Femur (tissue), 1 donor: ENCODE measurements around the gene GALNT9.
"Not testable (repeated sequence)": the region's sequence is repeated elsewhere in the genome, so short reads cannot be mapped to it uniquely, and the experiment has no call there.

Experiments used
- DNase-seq: peaks from one replicate; pipeline ENCODE4 v3.0.0-alpha.2; 2017

GALNT9 gene

GRCh38 chr12:132358241-132359225 lies 29.1 kb upstream of the GALNT9 start:
- DNase-seq, result not testable (repeated sequence)

DNA sequence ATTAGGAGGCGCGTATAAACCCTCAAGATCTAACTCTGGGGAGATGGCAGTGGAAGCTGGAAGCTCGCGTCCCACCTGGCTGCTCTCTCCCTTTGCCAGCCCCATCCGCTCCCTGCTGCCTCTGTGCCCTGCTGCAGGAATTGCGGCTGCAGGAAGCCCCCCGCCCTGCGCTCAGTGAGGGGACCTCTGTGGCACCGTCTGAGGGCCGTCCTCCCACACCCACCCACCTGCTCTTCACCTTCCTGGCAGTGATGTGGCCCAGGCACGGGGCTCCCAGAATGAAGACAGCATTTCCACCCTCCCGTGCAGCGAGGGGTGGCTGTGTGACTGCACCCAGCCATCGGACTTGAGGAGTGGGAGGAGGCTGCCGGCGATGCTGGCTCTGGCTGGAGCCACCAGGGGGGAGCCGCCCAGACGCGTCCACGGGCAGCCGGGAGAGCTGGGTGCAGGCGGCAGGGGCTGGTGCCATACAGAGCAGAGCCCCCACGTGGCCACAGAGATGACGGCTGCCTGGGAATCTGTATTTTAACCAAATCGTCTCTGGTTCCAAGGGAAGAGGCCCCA lies 28.3 kb upstream of the GALNT9 start:
- DNase-seq, result no peak

DNA sequence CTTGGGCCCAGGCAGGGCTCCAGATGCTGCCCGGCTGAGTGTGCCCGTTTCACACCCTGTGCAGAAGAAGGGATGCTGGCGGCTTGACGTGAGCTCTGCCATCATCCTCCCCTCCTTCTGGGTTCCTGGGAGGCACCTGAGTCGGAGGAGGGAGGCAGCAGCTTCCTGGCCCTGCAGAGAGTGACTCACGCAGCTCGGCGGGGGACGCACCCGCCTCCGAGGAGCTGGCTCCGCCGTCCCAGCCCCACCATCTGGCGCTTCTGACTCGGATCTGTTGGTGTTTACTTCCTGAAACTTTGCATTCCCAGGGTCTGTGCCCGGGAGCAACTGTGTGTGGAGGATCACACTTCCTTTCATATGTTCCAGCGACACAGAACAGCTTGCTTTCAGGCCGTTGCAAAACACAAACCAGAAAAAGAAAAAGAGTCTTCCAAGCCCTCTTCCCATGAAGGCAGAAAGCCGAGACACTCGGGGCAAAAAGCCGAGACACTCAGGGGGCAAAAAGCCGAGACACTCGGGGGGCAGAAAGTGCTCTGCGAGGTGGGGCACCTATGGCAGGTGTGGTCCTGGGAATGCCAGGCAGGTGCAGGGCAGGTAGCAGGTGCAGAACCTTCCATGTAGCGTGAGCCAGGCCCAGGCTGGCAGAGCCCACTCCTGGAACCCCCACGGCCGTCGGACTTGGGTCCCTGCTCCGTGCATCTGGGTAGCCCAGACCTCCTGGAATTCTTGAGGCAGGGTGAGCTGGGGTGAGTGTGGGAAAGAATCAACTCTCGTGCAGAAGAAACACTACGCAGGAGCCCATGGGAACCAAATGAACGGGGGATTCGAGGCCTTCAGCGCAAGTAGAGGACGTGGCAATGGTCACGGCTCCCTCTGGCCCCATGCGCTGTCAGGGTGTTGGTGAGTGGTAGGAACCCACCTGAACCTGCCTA lies 27.6 kb upstream of the GALNT9 start:
- peak; percentile 66 for DNase-seq

- DNase-seq, result no peak
These were observed 26.6 kb upstream of the GALNT9 start for GRCh38 chr12:132355742-132356681.

- DNase-seq, result no peak
These were observed 25.7 kb upstream of the GALNT9 start for GRCh38 chr12:132354982-132355680.

- DNase-seq, result no peak
These were observed 25.0 kb upstream of the GALNT9 start for GRCh38 chr12:132354211-132354981.

DNA sequence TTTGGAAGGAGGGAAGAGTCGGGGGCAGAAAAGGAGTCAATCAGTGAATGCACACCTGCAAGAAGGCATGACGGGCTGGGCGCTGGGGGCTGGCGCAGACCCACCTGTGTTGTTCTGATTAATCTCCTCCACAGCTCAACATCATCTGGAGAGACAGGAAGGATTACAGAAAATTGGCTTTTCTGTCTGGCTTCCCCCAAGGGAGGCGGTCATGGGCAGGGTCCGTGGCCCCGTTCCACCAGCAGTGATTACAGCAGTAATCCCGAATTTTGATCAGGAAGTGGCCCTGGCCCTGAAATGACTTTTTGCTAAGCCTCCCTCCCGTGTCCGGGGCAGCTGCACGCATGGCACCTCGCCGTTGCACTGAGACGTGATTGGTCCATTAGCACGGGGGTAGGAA lies 24.4 kb upstream of the GALNT9 start:
- no peak for DNase-seq

DNA sequence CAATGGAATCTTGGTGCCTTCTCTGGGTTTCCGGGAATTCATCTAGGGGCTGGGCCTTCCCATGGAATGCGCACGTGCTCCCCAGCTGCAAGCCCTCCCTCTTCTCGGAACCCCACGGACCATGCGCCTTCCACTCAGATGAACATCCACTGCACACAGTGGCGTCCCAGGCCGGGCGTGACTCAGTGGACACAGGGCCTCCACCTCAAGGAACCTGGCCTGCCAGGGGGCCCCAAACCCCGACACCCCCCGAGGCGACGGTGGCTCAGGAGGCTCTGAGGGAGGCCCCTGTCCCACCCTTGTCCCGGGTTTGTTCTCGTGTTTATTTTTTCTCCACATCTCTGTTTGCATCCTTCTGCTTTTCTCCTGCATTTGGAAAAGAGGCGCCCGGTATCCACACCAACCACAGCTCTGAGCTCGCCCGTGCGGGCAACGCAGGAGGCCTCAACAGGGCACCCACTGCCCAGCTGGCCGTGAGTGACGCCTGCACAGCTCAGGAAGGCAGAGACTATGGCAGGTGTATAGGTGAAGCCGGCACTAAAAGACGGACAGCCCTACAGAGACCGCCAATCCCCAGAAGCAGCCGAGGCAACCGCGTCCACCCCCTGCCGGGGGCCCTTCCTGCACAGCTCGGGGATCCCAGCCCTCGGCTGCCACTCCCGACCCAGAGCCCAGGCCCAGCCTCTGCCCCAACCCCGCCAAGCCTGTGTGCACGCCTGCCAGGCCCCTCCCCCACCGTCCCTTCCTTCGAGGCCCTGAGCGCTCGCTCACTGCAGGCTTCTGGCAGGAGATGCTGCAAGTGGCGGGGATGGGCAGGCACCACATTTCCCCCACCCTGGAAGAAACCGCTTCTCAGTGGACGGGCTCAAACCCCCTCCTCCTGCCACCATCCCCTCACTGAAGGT lies 23.8 kb upstream of the GALNT9 start:
- no peak for DNase-seq

- no peak for DNase-seq
These were observed 22.5 kb upstream of the GALNT9 start for GRCh38 chr12:132351751-132352495.

GRCh38 chr12:132349501-132350131 lies 20.2 kb upstream of the GALNT9 start:
- no peak for DNase-seq

DNA sequence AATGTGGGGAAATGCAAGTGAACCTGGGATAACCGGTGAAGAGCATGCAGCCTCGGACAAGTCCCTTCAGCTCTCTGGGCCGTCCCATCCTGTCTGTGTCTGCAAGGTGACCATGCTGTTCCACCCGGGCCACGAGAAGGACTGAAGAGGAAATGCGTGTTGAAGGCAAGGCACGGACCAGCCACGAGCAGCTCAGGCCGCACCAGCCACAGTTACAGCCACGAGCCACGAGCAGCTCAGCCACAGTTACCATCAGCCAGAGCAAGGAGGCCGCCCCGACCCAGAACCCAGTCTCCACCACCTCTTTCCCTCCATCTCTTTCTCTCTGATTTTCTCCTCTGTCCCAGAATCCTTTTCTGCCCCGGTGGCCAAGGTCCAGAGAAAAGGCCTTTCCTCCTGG lies 18.8 kb upstream of the GALNT9 start:
- DNase-seq, result no peak

DNA sequence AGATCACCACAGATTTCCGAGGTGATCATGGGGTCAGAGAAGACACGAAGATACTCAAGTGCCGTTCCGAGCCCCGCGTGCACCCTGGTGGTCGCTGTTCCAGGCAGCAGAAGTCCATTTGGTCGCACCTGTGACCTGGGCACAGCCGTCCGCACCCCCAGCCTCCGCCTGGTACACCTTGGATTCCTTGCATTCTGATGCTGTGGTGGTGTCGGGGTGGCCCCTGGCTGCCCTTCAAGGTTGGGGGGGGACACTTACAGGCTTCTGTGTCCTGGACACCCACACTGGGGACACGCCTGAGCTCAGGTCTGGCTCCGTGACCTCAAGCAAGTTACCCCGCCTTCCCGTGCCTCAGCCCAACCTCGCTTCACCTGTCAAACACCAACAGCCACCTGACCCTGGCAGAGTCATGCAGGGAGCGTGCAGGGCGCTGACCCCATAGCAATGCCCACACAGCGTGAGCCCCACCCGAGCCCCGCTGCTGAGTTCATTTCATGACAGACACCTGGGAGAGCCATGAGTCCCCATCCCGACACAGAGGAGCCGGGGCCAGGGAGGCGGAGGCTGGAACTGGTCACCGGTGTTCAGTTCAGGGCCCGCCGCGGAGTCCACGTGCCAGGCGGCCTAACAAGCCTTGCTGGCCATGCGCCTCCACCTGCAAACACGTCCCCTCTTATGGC lies 17.9 kb upstream of the GALNT9 start:
- no peak for DNase-seq

DNA sequence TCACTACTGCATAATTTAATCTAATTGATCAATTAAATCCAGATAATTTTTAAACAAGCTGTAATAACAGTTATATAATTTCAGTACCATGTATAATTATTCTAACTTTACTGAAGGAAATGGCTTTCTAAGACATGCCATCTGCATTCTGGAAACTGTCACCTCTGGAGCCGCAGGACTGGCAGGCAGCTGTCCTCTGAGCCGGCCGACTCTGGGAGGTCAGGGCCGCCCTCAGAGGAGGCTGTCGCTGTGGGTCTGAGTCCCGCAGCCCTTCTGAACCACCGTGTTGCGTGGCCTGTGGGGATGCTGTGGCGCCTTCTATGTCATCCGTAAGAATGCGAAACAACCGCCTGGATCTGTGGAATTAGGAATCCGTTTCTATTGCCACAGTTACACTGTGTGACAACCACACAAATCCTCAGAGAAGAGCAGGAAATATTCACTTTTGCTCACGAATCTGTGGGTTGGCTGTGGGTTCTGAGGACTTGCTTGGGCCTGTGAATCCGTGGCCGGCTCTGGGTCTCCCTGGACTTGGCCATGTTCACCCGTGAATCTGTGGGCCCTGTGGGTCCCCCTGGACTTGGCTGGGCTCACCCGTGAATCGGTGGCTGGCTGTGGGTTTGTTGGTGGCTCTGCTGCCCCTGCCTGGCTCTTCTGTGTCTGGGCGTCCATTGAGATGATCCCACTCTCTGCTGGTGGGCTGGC lies 17.2 kb upstream of the GALNT9 start:
- DNase-seq, result no peak

DNA sequence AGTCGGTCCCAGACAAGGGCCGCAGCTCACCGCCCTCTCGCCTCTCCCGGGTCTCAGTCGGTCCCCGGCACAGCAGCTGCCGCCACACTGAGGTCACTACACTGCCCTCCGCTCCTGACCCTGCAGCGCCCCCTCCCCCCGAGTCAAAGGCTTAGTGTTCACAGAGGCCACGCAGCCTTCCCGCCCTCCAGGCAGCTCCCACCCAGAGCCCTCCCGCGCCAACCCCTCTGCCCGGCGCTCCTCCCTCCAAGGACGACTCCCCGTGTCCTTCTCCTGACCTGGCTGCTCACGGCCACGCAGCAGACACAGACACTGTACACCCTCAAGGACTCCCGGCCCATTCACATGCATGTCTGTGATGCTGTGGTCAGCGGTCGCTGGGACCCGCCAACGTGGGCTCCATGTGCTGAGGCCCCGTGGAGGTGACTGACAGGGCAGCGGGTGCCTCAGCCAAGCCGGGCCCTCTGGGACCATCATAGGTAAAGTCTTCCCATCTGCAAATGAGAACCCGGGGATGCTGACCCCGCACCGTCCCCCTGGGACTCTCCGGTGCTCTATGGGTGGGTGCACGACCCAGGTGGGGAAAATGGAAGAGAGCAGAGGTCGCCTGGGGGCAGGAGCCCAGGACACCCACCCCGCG lies 16.3 kb upstream of the GALNT9 start:
- DNase-seq, result no peak

DNA sequence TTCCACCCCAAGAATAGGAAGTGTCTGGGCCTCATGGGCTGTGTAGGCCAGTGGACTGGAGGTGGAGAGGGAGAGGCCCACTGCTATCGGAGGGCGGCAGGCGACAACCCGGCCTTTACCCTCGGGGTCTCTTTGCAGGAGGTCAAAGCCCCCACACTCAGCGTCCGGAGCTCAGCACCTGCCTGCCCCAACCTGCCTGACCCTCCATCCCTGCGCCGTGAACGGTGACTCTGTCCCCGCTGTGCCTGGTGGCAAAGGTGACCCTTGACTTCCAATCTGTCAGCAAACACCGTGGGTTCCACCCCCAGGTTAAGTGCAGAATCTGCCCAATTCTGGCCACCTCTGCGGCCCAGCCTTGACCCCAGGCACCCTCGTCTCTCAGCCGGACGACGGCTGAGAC lies 15.7 kb upstream of the GALNT9 start:
- DNase-seq, result no peak

GRCh38 chr12:132344601-132345000 lies 15.2 kb upstream of the GALNT9 start:
- DNase-seq, result no peak
